Activated CD8-positive, alpha-beta T cell treated with anti-CD3 and anti-CD28 coated beads for 36 hours (primary cell): ENCODE measurements around the gene OXT. TPM values are rescaled to one million over a fixed set of nuclear protein-coding genes. Genes with fewer than 3 reads are reported as not detected.
"Not testable (repeated sequence)": the region's sequence is repeated elsewhere in the genome, so short reads cannot be mapped to it uniquely, and the experiment has no call there.

Experiments used
- ATAC-seq: fragments of 200-7000 bp; cut with Tn5 transposase; one replicate; pipeline ENCODE4 v1.10.0; 2021; ENCODE audit warnings: mild to moderate bottlenecking, moderate library complexity
- CTCF ChIA-PET: fragments of 350-600 bp; sonication (Branson Sonifier 250); formaldehyde crosslinking; loops from one replicate; lab custom pipeline; 2021; ENCODE audit warnings: antibody characterized with exemption; lab: Charles Lee
- POLR2A ChIA-PET: fragments of 350-600 bp; sonication (Branson Sonifier 250); formaldehyde crosslinking; loops from one replicate; lab custom pipeline; 2021; ENCODE audit warnings: antibody characterized with exemption; lab: Charles Lee
- DNase-seq: peaks from one replicate; pipeline ENCODE4 v3.0.0-alpha.2; 2020
- H3K27ac Mint-ChIP-seq: one replicate; pipeline ENCODE4 v1.8.0; 2021; ENCODE audit warnings: mild to moderate bottlenecking, mixed read lengths
- H3K27me3 Mint-ChIP-seq: one replicate; pipeline ENCODE4 v1.8.0; 2021; ENCODE audit warnings: mixed read lengths
- H3K36me3 Mint-ChIP-seq: one replicate; pipeline ENCODE4 v1.8.0; 2021; ENCODE audit warnings: low read depth, mixed read lengths
- H3K4me1 Mint-ChIP-seq: one replicate; pipeline ENCODE4 v1.8.0; 2021; ENCODE audit warnings: low read depth, mixed read lengths
- H3K4me3 Mint-ChIP-seq: one replicate; pipeline ENCODE4 v1.8.0; 2021; ENCODE audit warnings: mild to moderate bottlenecking, moderate library complexity, mixed read lengths
- H3K9me3 Mint-ChIP-seq: one replicate; pipeline ENCODE4 v1.8.0; 2021; ENCODE audit warnings: mixed read lengths
- intact Hi-C: fragments of 100-400 bp; cut with micrococcal nuclease; formaldehyde crosslinking; loops from one replicate; pipeline ENCODE4 v1.10.0; 2022
- total RNA-seq, 2 experiments: library from RNA; stranded (reverse); gene quantifications; one replicate each; pipeline ENCODE4 v1.2.3, GENCODE V29; 2021
- TF ChIP-seq, protein P1 (sequence below): fragments of 200-600 bp; IDR thresholded peaks from one replicate; pipeline ENCODE4 v1.8.0; 2022; ENCODE audit warnings: antibody characterized with exemption, mild to moderate bottlenecking

The OXT gene
- total RNA-seq, 2 experiments from 2014 or later, result not detected

DNA sequence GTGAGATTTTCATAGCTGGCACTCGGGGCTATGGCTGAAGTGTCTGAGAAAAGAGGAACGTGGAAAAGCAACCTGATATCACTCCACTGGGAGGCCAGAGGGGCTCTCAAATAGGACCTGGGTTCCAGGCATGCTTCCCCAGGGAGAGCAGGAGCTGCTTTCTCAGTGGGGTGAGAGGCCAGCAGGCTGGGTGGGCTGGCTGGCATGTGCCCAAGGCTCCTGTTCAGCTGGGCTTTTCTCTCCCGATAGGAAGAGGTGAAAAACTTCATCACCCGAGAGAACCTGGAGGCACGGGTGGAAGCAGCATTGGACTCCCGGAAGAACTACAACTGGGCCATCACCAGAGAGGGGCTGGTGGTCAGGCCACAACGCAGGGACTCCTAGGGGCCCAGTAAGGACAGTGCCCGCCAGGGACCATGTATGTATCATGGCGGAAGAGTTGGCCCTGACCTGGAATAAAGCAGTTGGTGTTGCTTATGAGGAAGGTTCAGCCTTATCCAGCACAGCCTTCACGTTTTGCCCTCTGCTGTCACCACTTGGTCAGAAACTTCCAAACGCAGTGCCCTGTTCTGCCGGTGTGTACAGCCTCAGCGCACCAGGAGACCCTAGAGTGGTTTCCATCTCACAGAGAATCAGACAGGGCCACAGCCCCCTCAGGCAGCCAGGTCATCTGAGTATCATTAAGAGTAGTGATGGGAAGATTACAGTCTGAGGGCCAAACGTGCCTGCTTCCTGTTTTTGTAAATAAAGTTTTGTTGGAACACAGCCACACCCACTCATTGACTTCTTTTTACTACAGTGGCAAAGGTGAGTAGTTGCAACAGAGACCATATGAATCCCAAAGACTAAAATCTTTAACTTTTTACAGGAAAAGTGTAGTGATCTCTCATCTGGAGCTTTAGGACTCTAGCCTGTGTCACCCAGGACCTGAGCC lies 23.7 kb upstream of the OXT start:
- DNase-seq, result no peak
- no peaks in the 10 kb centered on the region for H3K27me3 Mint-ChIP-seq
- H3K9me3 Mint-ChIP-seq, result no peaks in the 10 kb centered on the region
- no peak overlapping the region for H3K27ac Mint-ChIP-seq
- POLR2A ChIA-PET, result interaction anchor here (0.6 to 0.8 kb wide), 2 partner anchors 24 to 358 kb away, joined by 3 read pairs; no protein-coding TSS in a partner anchor
- intact Hi-C loops, result loop anchor here (5.0 kb wide), 1 partner anchor 70 kb away; no protein-coding TSS in a partner anchor
- H3K36me3 Mint-ChIP-seq, result peaks cover 33% of the 10 kb centered on the region
- TF ChIP-seq, protein P1, sequence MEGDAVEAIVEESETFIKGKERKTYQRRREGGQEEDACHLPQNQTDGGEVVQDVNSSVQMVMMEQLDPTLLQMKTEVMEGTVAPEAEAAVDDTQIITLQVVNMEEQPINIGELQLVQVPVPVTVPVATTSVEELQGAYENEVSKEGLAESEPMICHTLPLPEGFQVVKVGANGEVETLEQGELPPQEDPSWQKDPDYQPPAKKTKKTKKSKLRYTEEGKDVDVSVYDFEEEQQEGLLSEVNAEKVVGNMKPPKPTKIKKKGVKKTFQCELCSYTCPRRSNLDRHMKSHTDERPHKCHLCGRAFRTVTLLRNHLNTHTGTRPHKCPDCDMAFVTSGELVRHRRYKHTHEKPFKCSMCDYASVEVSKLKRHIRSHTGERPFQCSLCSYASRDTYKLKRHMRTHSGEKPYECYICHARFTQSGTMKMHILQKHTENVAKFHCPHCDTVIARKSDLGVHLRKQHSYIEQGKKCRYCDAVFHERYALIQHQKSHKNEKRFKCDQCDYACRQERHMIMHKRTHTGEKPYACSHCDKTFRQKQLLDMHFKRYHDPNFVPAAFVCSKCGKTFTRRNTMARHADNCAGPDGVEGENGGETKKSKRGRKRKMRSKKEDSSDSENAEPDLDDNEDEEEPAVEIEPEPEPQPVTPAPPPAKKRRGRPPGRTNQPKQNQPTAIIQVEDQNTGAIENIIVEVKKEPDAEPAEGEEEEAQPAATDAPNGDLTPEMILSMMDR, result no peak
- H3K4me1 Mint-ChIP-seq, result peaks cover 20% of the 10 kb centered on the region
- CTCF ChIA-PET, result interaction anchor here (0.6 kb wide), 1 partner anchor 13 kb away, joined by 3 read pairs; no protein-coding TSS in a partner anchor
- ATAC-seq, result no peak
- peak overlapping the region; percentile 85 for H3K4me3 Mint-ChIP-seq

DNA sequence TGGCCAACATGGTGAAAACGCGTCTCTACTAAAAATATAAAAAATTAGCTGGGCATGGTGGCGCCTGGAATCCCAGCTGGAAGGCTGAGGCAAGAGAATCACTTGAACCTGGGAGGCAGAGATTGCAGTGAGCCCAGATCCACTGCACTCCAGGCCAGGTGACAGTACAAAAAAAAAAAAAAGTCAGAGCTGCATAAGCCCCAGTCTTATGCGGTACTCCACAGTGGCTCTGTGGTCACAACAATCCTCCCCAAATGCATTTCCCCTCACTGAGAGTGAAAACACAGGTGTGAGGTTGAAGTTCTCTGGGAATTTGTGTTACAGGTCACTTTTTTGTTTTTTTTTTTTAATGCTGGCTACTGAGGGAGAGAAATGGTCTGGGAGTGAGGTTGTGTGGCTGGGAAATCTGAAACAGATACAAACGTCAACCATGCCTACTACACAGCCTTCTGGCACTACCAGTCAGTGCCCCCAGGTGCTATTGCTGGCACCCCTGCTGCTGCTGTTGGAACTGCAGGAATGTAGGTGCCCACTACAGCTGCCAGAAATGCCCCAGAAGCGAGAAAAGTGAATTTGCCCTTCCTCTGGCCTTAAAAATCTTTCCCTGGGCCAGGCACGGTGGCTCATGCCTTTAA lies 19.9 kb upstream of the OXT start:
- H3K9me3 Mint-ChIP-seq, result no peaks in the 10 kb centered on the region
- no peak overlapping the region for H3K4me3 Mint-ChIP-seq
- peaks cover 17% of the 10 kb centered on the region for H3K4me1 Mint-ChIP-seq
- H3K36me3 Mint-ChIP-seq, result peaks cover 33% of the 10 kb centered on the region
- no peaks in the 10 kb centered on the region for H3K27me3 Mint-ChIP-seq
- TF ChIP-seq, protein P1, result no peak
- ATAC-seq (no peak), DNase-seq (no peak)
- H3K27ac Mint-ChIP-seq, result peak overlapping the region; percentile 34
- ChIA-PET POLR2A (interaction anchor here (1.3 kb wide), 1 partner anchor 39 kb away, joined by 4 read pairs; no protein-coding TSS in a partner anchor), CTCF (interaction anchor here (1.4 to 3.6 kb wide), 4 partner anchors 63 to 264 kb away, joined by 3 to 17 read pairs (median 6); no protein-coding TSS in a partner anchor)
- intact Hi-C loops, result no loop called here

DNA sequence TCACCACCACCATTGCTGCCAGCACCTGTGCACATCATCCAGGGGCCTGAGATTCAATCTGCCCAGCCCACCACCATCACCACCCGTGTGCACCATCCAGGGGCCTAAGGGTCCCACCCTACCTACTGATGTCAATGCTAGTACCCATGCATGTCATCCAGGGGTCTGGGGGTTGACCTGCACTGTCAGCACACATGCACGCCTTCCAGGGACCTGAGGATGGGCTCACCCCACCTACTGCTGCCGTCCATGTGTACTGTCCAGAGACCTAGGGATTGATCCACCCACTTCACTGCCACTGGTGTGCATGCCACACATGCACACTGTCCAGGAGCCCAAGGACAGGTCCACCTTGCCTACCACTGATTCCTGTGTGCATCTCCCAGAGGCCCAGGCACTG lies 11.9 kb upstream of the OXT start:
- ChIA-PET POLR2A (no interaction called here), CTCF (no interaction called here)
- Mint-ChIP-seq H3K27ac (no peak overlapping the region), H3K4me3 (no peak overlapping the region), H3K36me3 (no peaks in the 10 kb centered on the region), H3K9me3 (no peaks in the 10 kb centered on the region), H3K4me1 (peaks cover 2% of the 10 kb centered on the region), H3K27me3 (no peaks in the 10 kb centered on the region)
- DNase-seq (no peak), ATAC-seq (no peak)
- TF ChIP-seq, protein P1, result no peak
- intact Hi-C loops, result no loop called here

DNA sequence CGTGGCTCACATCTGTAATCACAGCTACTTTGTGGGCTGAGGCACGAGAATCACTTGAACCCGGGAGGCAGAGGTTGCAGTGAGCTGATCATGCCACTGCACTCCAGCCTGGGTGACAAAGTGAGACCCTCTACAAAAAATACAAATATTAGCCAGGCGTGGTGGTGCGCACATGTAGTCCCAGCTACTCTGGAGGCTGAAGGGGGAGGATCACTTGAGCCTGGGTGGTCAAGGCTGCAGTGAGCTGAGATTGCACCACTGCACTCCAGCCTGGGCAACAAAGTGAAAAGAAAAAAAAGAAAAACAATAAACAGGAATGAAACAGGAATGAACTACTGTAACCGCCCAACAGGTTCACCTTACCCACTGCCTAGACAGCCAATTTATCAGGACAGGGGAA lies 7.3 kb upstream of the OXT start:
- intact Hi-C loops, H3K36me3 Mint-ChIP-seq, DNase-seq, POLR2A ChIA-PET, CTCF ChIA-PET, H3K27ac Mint-ChIP-seq, H3K4me3 Mint-ChIP-seq, ATAC-seq, H3K27me3 Mint-ChIP-seq, H3K4me1 Mint-ChIP-seq, H3K9me3 Mint-ChIP-seq: not testable (repeated sequence)

DNA sequence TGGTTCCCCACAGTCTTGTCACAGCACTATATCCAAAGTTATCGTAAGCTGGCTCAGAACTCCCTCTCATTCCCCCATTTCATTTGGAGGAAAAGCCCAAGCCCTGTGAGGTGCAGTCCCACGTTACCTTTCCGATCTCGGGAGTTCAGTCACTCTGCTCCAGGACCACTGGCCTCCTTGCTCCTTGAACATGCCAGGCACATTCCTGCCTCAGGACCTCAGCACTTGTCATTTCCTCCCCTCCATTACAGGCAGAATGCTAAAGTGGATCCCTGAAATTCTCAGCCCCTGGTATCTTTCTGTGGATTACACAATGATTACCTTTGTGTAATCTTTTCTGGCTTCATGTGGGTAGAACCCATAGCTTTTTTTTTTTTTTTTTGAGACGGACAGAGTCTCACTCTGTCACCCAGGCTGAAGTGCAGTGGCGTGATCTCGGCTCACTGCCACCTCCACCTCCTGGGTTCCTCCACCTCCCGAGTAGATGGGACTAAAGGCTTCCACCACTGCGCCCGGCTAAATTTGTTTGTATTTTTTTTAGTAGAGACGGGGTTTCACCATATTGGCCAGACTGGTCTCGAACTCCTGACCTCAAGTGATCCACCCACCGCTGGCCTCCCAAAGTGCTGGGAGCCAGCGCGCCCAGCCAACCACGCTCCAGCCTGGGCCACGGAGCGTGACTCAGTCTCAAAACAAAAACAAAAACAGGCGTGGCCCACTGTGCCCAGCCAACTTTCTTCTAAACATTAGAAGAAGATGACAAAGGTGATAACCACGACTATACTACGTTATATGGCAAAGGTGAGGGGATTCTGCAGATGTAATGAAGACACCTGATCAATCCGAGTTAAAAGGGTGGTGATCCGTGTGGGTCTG lies 4.0 kb upstream of the OXT start:
- DNase-seq, result no peak
- TF ChIP-seq, protein P1, result no peak
- CTCF ChIA-PET, result no interaction called here
- POLR2A ChIA-PET, result no interaction called here
- intact Hi-C loops, result no loop called here
- no peak for ATAC-seq
- H3K36me3 Mint-ChIP-seq, result no peaks in the 10 kb centered on the region
- no peaks in the 10 kb centered on the region for H3K27me3 Mint-ChIP-seq
- H3K4me3 Mint-ChIP-seq, result no peak overlapping the region
- no peak overlapping the region for H3K27ac Mint-ChIP-seq
- H3K9me3 Mint-ChIP-seq, result no peaks in the 10 kb centered on the region
- H3K4me1 Mint-ChIP-seq, result peaks cover 10% of the 10 kb centered on the region
